Smooth muscle cell of the brain vasculature (primary cell): Measurements from ENCODE around the gene FBXL7.

Experiments
- DNase-seq: peaks from one replicate; pipeline ENCODE4 v3.0.0-alpha.2; 2012; ENCODE audit warnings: low read depth, low spot score

The FBXL7 gene

GRCh38 chr5:15501091-15501791 is 1.3 kb downstream of the FBXL7 start:
- DNase-seq, result no peak

- no peak for DNase-seq
Observed at GRCh38 chr5:15502208-15502607, 2.2 kb downstream of the FBXL7 start.

- DNase-seq, result no peak
Observed at GRCh38 chr5:15506146-15506545, 6.2 kb downstream of the FBXL7 start.

GRCh38 chr5:15506897-15507296 is 6.9 kb downstream of the FBXL7 start:
- no peak for DNase-seq

- DNase-seq, result no peak
Observed at GRCh38 chr5:15510092-15510491, 10.1 kb downstream of the FBXL7 start.

- DNase-seq, result no peak
Observed at GRCh38 chr5:15510831-15511230, 10.9 kb downstream of the FBXL7 start.

- no peak for DNase-seq
Observed at GRCh38 chr5:15513431-15513830, 13.5 kb downstream of the FBXL7 start.

- no peak for DNase-seq
Observed at GRCh38 chr5:15513911-15514310, 13.9 kb downstream of the FBXL7 start.

- no peak for DNase-seq
Observed at GRCh38 chr5:15515229-15515628, 15.2 kb downstream of the FBXL7 start.

GRCh38 chr5:15516486-15516885 is 16.5 kb downstream of the FBXL7 start:
- no peak for DNase-seq

- DNase-seq, result no peak
Observed at GRCh38 chr5:15518786-15519185, 18.8 kb downstream of the FBXL7 start.

GRCh38 chr5:15520856-15521255 is 20.9 kb downstream of the FBXL7 start:
- no peak for DNase-seq

GRCh38 chr5:15521381-15522186 is 21.6 kb downstream of the FBXL7 start:
- DNase-seq, result no peak

- no peak for DNase-seq
Observed at GRCh38 chr5:15522187-15522520, 22.2 kb downstream of the FBXL7 start.

- no peak for DNase-seq
Observed at GRCh38 chr5:15524712-15525111, 24.7 kb downstream of the FBXL7 start.

GRCh38 chr5:15525703-15526275 is 25.8 kb downstream of the FBXL7 start:
- DNase-seq, result no peak

GRCh38 chr5:15526413-15526812 is 26.4 kb downstream of the FBXL7 start:
- DNase-seq, result no peak

GRCh38 chr5:15528476-15528875 is 28.5 kb downstream of the FBXL7 start:
- no peak for DNase-seq

GRCh38 chr5:15529013-15529412 is 29.0 kb downstream of the FBXL7 start:
- no peak for DNase-seq

- DNase-seq, result no peak
Observed at GRCh38 chr5:15529821-15530220, 29.8 kb downstream of the FBXL7 start.

GRCh38 chr5:15533129-15533893 is 33.3 kb downstream of the FBXL7 start:
- peak; percentile 47 for DNase-seq

- no peak for DNase-seq
Observed at GRCh38 chr5:15535938-15536337, 36.0 kb downstream of the FBXL7 start.
